Activated CD4-positive, alpha-beta T cell treated with anti-CD3 and anti-CD28 coated beads, Interleukin-2, amount 50 U/mL, for 24 hours (primary cell): ENCODE data around the gene TMEM120A.

Experiments used
- DNase-seq, 2 donors: peaks; one replicate each; pipeline ENCODE4 v3.0.0-alpha.2; 2020; ENCODE audit warnings: low read depth in 1 of 2, low spot score in 1 of 2

The TMEM120A gene

DNA sequence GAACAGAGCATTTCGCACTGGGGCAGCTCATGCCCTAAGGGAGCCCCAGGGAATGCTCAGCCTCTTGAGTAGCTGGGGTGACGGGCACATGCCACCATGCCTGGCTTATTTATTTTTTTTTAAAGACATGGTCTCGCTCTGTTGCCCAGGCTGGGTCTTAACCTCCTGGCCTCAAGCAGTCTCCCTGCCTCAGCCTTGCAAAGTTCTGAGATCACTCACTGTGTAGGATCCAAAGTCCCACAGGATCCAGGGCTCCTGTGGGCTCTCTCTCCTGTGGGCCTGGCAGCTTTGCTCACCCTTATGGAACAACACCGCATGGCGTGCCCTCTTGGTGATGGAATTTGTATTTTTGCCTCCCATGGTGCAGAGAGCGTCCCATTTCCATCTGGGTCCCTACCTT, 34.0 kb downstream of the TMEM120A start:
- DNase-seq, result no peak

DNA sequence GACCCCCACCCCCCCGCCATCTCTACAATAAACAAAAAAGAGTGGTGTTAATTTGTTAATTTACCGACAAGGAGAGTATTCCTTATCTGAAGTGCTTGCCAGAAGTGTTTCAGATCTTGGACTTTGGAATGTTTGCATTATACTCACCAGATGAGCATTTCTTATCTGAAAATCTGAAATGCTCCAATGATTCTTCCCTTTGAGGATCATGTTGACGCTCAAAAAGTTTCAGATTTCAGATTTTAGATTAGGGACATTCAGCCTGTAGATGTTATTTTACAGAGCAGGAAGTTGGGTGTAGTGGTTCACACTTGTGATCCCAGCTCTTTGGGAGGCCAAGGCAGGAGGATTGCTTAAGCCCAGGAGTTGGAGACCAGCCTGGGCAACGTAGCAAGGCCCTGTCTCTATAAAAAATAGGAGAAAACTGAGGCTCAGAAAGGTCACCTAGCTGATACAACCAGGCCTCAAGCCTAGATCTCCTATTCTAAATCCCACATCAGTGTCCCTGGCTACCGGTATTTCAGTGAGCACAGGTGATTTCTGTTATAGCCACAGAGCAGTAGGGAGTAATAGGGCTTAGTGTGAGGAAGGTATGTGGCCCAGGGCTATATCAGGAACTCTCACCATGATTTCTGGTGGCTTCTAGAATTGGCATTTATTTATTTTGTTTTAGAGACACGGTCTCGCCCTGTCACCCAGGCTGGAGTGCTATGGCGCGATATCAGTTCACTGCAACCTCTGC, 35.4 kb downstream of the TMEM120A start:
- DNase-seq, result no peak

DNA sequence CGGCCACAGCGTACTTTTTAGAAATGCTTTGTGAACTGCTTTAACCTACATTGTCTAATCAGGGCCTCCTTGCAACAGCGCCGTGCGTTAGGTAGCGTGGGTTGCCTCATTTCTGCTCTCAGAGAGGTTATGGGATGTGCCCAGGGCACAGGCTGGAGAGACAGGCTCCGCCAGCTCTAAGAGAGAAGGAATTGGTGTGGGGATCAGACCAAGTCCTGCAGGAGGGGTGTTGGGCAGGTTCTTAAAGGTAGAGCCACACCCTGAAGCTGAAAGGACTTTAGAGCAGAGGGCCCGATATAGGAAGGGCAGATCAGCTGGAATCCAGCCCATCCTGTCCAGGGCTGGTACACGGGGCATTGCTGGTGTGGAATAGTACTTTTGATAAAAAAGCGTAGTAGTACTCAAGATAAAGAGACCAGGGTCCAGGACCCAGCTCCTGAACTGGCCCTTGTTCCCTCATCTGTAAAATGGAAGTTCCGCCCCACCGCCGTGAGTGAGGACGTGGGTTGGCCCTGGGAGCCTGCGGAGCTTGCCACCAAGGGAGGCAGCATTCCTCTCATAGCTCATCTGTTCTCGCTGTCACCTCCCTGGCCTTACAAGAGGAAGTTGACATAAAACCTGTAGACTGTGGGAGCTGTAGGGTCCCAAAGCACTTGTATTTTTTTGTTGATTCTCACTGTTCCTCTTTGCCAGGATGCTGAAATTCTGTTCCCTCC, 37.2 kb downstream of the TMEM120A start:
- DNase-seq, result no peak

DNA sequence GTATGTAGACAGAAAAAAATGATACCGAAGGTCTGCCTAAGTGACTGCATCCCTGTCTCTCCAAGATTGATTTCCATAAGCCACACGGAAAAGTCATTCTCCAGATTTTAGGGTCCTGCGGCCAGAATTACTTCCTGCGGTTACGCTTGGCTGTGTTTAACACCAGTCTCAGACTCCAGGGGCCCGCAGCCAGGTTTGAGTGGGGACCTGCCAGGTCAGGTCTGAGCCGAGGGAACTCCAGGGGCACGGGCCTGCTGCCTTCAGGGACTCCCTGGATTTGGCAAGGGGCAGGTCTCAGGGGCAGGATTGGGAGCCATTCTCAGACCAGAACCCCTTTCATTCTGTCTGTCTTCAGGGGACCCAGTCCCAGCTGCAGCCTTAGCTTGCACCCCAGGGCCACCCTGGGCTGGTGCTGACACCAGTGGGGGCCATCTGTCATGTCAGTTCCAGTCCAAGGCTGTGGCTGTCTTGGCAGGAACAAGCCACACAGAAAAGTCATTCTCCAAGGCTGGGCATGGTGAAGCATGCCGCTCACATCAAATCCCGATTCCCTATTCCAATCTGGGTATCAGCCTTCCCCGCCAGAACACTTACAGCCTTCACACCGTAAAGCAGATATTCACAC, 39.0 kb downstream of the TMEM120A start:
- no peak for DNase-seq

DNA sequence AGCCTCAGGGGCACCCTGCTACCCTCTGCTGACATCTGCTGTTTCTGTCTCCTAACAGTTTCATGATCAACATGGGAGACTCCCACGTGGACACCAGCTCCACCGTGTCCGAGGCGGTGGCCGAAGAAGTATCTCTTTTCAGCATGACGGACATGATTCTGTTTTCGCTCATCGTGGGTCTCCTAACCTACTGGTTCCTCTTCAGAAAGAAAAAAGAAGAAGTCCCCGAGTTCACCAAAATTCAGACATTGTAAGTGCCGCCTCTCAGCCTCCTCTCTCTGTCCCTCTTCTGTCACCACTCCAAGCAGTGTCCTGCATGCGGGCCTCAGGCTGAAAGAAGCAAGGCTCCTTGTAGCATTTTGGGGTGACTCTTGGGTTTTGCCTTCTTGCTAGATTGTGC, 40.5 kb downstream of the TMEM120A start:
- DNase-seq, result no peak

DNA sequence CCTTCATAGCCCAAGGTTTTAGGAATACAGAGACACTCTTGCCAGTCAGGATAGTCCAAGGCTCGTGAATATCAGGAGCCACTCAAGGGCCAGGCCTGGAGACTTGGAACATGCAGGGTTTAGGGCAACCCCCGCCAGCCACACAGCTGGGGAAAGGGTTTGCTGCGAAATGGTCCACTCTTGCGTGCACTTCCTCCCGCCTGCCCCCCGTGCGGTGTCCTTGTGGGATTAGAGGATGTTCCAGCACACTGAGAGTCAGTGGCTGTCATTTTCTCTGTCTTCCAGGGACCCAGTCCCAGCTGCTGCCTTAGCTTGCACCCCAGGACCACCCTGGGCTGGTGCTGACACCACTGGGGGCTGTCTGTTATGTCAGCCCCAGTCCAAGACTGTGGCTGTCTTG, 41.0 kb downstream of the TMEM120A start:
- no peak for DNase-seq

DNA sequence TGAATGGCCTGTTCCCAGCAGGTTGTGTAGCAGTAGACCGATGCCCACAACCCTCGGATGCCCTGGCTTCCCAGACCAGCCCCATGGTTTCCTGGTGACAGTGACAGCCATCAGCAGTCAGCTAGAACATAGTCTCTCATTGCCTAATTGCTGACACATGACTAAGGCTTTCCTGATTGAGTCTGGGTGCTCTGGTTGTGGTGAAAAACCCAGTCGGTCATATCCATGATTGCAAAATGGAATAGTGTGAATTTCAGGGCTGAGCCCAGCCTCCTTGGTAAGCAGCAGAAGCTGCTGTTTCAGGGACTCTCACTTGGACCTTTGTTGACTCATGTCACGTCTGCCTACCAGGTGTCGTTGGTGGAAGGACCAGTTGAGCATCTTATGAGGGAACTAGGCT, 42.9 kb downstream of the TMEM120A start:
- DNase-seq, result no peak

DNA sequence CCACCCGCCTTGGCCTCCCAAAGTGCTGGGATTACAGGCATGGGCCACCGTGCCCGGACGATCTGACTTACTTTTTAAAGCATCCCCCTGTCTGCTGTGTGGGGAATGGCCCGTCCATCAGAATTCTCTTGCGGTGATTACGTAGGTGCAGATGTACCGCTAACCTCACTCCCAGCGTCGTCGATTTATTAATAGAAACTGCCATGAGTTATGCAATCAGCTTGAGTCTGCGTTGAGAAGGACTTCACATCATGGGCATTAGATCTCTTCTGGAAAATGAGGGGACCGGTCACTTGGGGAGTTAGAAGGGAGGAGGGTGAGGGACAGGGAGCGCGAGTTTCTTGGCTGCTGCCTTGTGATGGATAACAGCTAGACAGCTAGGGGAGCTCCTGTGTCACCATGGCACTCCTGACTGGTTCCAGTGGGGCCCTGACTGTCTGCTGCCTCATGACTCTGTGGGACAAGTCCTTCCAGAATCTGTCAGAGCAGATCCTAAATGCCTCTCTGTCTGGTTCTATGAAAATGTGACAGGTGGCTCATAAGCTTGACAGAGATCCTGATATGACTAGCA, 44.2 kb downstream of the TMEM120A start:
- DNase-seq, result no peak

DNA sequence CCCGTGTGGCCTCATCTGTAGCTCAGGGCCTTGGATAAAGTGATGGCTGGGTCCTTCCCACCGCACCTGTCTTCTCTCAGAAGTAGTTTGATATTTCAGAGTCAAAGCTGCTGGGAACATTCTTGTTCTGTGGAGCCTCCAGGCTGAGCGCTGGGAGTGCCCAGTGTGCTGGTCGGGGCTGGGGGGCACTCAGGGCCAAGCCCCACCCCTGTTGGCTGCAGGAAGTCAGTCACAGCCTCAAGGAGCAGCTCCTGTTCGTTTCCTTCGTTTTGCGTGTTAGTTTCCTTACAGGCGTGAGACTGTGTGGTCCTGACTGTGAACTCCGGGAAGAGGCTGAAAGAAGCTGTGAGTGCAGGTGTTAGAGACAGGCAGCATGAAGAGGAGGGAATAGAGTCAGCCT, 46.2 kb downstream of the TMEM120A start:
- DNase-seq, result no peak

DNA sequence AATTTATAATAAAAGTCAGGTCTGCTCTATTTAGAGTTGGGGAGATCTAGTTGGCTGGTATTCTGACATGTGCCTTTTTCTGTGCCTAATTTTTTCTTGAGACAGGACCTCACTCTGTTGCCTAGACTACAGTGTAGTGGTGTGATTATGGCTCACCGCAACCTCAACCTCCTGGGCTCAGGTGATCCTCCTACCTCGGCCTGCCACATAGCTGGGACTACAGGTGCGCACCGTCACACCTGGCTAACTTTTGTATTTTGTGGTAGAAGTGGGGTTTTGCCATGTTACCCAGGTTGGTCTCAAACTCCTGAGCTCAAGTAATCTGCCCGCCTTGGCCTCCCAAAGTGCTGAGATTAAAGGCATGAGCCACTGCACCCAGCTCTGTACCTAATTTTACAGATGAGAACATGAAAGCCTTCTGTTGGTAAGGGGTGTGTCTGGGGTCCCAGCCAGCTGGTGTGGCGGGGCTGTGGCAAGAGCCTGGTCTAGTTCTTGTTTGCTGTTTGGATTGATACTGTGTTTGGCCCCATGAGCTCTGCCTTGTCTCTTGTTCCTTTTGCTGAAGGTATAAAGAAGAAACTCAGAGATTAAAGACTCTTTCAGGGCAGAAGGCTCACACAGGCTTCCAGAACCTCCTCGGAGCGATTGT, 48.1 kb downstream of the TMEM120A start:
- DNase-seq, result no peak

DNA sequence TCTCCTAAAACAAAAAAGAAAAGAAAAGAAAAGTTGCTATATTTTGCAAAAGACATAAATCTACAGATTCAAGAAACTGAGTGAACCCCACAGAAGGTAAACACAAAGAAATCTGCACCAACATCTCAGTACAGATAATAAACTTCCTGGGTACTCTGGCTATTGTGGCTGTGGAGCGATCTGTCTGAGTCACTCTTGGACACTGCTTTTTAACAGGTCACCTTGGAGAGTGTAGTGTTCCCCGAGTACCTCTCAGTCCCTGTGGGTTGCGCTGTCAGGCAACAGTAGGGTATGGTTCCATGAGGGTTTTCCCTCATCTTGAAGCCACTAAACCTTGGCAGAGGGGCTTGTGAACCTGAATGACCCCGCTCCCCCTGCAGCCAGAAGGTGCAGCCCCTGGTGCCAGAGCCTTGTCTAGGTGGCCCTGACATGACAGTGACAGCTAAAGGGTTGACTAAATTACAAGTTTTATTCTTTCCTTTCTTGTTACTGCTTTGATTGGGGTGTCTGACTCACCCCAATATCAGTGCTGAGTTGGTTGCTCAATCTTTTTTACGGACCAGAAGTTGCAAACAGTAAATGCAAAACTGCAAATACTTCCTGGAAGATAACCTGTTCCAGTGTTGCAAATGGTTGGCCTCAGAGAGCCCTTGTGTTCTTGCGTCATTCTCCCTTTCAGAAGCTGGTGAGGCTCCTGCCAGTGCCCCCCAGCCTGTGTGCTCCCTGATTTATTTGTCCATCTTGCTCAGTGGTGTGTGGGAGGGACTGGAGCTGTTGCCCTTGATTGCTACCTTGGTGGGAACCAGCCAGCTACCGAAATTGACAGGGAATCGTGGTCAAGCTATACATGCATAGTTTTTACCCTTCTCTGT, 48.9 kb downstream of the TMEM120A start:
- DNase-seq, result no peak

DNA sequence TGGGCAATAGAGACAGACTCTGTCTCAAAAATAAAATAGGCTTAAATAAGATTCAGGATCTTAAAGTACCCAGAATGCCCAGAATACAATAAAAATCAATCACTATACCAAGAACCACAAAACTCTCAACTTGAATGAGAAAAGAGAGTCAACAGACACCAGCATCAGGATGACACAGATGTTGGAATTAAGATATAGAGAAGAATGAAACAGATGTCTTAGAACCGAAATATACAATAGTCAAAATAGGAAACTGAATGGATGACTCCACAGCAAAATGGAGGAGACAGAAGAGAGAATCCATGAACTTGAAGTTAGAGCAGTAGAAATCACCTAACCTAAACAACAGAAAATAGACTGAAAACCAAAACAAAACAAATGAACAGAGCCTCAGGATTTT, 49.9 kb downstream of the TMEM120A start:
- DNase-seq, result no peak

DNA sequence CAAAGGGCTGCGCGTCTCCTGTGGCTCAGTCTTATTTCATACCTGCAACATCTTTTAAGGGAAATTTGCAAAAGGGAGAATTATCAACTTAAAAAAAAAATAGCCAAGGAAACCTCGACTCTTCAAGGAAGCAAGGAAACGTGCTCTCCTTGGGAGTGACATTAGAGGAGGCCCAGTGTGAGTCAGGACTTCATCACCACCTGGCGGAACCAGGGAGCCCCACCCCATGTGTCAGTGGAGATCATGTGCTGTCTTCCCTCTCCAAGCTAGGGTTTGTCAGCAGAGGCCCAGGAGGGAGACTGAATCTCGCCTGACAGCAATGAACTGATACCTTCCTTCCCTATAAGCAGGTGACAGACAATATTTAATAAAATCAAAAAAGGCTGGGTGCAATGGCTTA, 50.5 kb downstream of the TMEM120A start:
- DNase-seq, result no peak

DNA sequence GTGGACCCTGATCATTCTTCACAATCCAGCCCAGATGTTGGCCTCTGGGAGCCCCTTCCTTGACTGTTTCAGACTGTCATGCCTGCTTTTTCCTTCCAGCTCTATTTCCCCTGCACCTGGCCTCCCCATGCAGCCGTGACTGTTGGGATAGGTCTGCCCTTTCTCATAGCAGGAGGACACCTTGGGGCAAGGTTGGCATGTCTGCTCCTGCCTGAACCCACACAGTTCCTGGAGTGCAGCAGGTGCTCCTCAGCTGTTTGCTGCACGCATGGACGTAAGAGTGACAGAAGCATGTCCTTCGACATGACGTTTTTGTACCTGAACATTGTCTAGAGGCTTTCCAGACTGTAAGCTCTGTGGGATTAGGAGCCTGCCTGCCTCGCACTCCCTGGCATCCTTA, 55.5 kb downstream of the TMEM120A start:
- DNase-seq, result no peak

DNA sequence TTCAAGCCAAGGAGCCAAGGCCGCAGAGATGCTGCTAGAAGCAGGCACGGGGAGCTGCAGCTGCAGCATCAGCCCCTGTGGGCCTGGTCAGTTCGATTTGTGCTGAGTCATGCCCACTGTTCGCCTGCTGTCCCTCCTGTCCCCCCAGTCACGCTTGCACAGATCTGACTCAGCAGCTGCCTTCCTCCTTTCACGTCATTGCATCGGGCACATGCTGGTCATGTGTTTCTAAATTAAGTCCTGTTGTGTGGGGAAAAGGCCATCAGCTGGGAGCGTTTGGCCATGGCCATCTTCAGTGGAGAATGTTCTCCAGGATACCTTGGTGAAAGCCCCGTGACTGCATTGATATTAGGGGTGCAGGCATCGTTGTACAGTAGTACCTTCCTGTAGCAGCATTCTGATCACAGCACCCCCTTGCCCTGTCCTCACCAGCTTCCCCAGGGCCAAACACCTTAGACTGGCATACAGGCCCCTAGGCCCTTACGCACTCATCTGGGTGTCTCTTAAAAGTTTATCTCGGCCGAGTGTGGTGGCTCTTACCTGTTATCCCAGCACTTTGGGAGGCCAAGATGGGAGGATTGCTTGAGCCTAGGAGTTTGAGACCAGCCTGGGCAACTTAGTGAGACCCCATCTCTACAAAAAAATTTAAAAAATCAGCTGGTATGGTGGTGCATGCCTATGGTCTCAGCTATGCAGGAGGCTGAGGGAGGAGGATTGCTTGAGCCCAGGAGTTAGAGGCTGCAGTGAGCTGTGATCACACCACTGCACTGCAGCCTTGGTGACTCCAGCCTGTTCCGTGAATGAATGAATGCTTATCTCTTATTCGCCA, 56.2 kb downstream of the TMEM120A start:
- no peak for DNase-seq
